Thymus (tissue), 11 donors: ENCODE data around the gene KCNQ1. TPM values are rescaled to one million over a fixed set of nuclear protein-coding genes. Genes with fewer than 3 reads are reported as not detected.

ENCODE experiments used
- DNase-seq, 9 donors: peaks; one replicate each; pipeline ENCODE4 v3.0.0-alpha.2; 2013; ENCODE audit warnings: low spot score in 9 of 9, low read depth in 6 of 9, missing footprints in 1 of 9
- H3K27ac ChIP-seq, 2 donors: one replicate each; pipeline ENCODE4 v1.5.1; 2013; ENCODE audit warnings: control low read depth in 1 of 2, low read depth in 1 of 2, low read length in 1 of 2, mild to moderate bottlenecking in 1 of 2, moderate library complexity in 1 of 2
- H3K27me3 ChIP-seq, 2 donors: one replicate each; pipeline ENCODE4 v1.5.1; 2013; ENCODE audit warnings: low read length in 1 of 2; ENCODE audit not compliant: control insufficient read depth in 2 of 2, insufficient read depth in 1 of 2
- H3K36me3 ChIP-seq, 2 donors: one replicate each; pipeline ENCODE4 v1.5.1; 2013; ENCODE audit warnings: low read length in 1 of 2, mild to moderate bottlenecking in 1 of 2, moderate library complexity in 1 of 2; ENCODE audit not compliant: control insufficient read depth in 2 of 2, insufficient read depth in 2 of 2
- H3K4me1 ChIP-seq, 2 donors: one replicate each; pipeline ENCODE4 v1.5.1; 2013; ENCODE audit warnings: low read length in 2 of 2; ENCODE audit not compliant: control insufficient read depth in 2 of 2, insufficient read depth in 2 of 2
- H3K4me3 ChIP-seq, 2 donors: one replicate each; pipeline ENCODE4 v1.5.1; 2013; ENCODE audit warnings: low read length in 2 of 2, control low read depth in 1 of 2, mild to moderate bottlenecking in 1 of 2
- H3K9me3 ChIP-seq, 2 donors: one replicate each; pipeline ENCODE4 v1.5.1; 2013; ENCODE audit warnings: low read length in 1 of 2, mild to moderate bottlenecking in 1 of 2; ENCODE audit not compliant: control insufficient read depth in 2 of 2, insufficient read depth in 1 of 2
- WGBS: extraction: QIAGEN DNeasy Blood & Tissue Kit; methylation state at CpG from one replicate; pipeline ENCODE4 v1.1.7; 2013; 5-methylcytosine and 5-hydroxymethylcytosine counted together
- polyA plus RNA-seq: library from polyadenylated mRNA; stranded (reverse); fragments of 200-250 nt; gene quantifications from one replicate; pipeline ENCODE4 v1.2.3, GENCODE V29; 2013
- total RNA-seq: library from RNA; stranded (reverse); fragments of 120-200 nt; gene quantifications from one replicate; pipeline ENCODE4 v1.2.4, GENCODE V29; 2013
- donor health status: healthy.

The KCNQ1 gene
- total and polyA plus RNA-seq, 2 donors: 0.94 to 3.7 TPM

GRCh38 chr11:2741377-2742131 is 296.7 kb downstream of the KCNQ1 start:
- DNase-seq: no peak
- no peak overlapping the region for H3K27ac ChIP-seq
- WGBS: 77% methylated on average over 18 of the region's 18 CpGs
- no peak overlapping the region for H3K4me3 ChIP-seq
- no peaks in the 10 kb centered on the region for H3K4me1 ChIP-seq
- no peaks in the 10 kb centered on the region for H3K36me3 ChIP-seq
- no peaks in the 10 kb centered on the region for H3K27me3 ChIP-seq
- H3K9me3 ChIP-seq: no peaks in the 10 kb centered on the region

GRCh38 chr11:2742201-2742600 is 297.4 kb downstream of the KCNQ1 start:
- Histone ChIP-seq H3K9me3 (no peaks in the 10 kb centered on the region), H3K4me1 (no peaks in the 10 kb centered on the region), H3K36me3 (no peaks in the 10 kb centered on the region), H3K27me3 (no peaks in the 10 kb centered on the region), H3K4me3 (no peak overlapping the region), H3K27ac (no peak overlapping the region)
- WGBS: 94% methylated on average over 5 of the region's 5 CpGs
- no peak for DNase-seq

GRCh38 chr11:2742611-2743426 is 298.0 kb downstream of the KCNQ1 start:
- H3K9me3 ChIP-seq: no peaks in the 10 kb centered on the region

GRCh38 chr11:2743427-2744110 is 298.8 kb downstream of the KCNQ1 start:
- no peaks in the 10 kb centered on the region for H3K27me3 ChIP-seq
- no peak for DNase-seq
- 94% methylated on average over 21 of the region's 21 CpGs for WGBS

More at GRCh38 chr11:2742611-2743426, 298.0 kb downstream of the KCNQ1 start:
- no peaks in the 10 kb centered on the region for H3K36me3 ChIP-seq
- no peaks in the 10 kb centered on the region for H3K4me1 ChIP-seq
- H3K27me3 ChIP-seq: no peaks in the 10 kb centered on the region
- WGBS: 96% methylated on average over 20 of the region's 20 CpGs
- DNase-seq: no peak
- no peak overlapping the region for H3K4me3 ChIP-seq
- H3K27ac ChIP-seq: no peak overlapping the region

GRCh38 chr11:2744166-2744565 is 299.4 kb downstream of the KCNQ1 start:
- no peaks in the 10 kb centered on the region for H3K36me3 ChIP-seq
- no peak overlapping the region for H3K27ac ChIP-seq
- H3K4me1 ChIP-seq: no peaks in the 10 kb centered on the region
- 99% methylated on average over 9 of the region's 9 CpGs for WGBS
- H3K27me3 ChIP-seq: no peaks in the 10 kb centered on the region
- H3K4me3 ChIP-seq: no peak overlapping the region
- no peak for DNase-seq
- no peaks in the 10 kb centered on the region for H3K9me3 ChIP-seq

More at GRCh38 chr11:2743427-2744110, 298.8 kb downstream of the KCNQ1 start:
- no peak overlapping the region for H3K4me3 ChIP-seq
- H3K4me1 ChIP-seq: no peaks in the 10 kb centered on the region
- no peaks in the 10 kb centered on the region for H3K36me3 ChIP-seq
- no peak overlapping the region for H3K27ac ChIP-seq
- H3K9me3 ChIP-seq: no peaks in the 10 kb centered on the region

GRCh38 chr11:2745511-2745910 is 300.7 kb downstream of the KCNQ1 start:
- DNase-seq: no peak
- Histone ChIP-seq H3K27ac (no peak overlapping the region), H3K4me3 (no peak overlapping the region), H3K36me3 (no peaks in the 10 kb centered on the region), H3K27me3 (no peaks in the 10 kb centered on the region), H3K4me1 (peaks cover 0 to 2% of the 10 kb centered on the region in 2 donors), H3K9me3 (no peaks in the 10 kb centered on the region)
- WGBS: 98% methylated on average over 14 of the region's 14 CpGs

GRCh38 chr11:2746401-2747247 is 301.8 kb downstream of the KCNQ1 start:
- Histone ChIP-seq H3K4me1 (peaks cover 0 to 2% of the 10 kb centered on the region in 2 donors), H3K27me3 (no peaks in the 10 kb centered on the region), H3K27ac (no peak overlapping the region), H3K4me3 (no peak overlapping the region), H3K9me3 (no peaks in the 10 kb centered on the region), H3K36me3 (no peaks in the 10 kb centered on the region)
- no peak for DNase-seq
- WGBS: 94% methylated on average over 24 of the region's 24 CpGs

GRCh38 chr11:2747248-2748027 is 302.6 kb downstream of the KCNQ1 start:
- Histone ChIP-seq H3K9me3 (no peaks in the 10 kb centered on the region), H3K27me3 (no peaks in the 10 kb centered on the region), H3K4me1 (peaks cover 0 to 2% of the 10 kb centered on the region in 2 donors), H3K36me3 (no peaks in the 10 kb centered on the region), H3K27ac (no peak overlapping the region), H3K4me3 (no peak overlapping the region)
- WGBS: 95% methylated on average over 16 of the region's 16 CpGs
- no peak for DNase-seq
